Measurements from ENCODE around the gene RITA1. TPM values are rescaled to one million over a fixed set of nuclear protein-coding genes. Genes with fewer than 3 reads are reported as not detected.

RITA1 gene
- total RNA-seq, 1 experiment from 2014 or later = 38.8 TPM

GRCh38 chr12:113214895-113215400, 29.4 kb downstream of the RITA1 start:
- peak; percentile 94 for DNase-seq (ENCODE audit: low read depth, low spot score)
- in situ Hi-C loops (cut with HindIII; ENCODE audit: low pct_unique_long_range_greater_than_20kb, low sequenced_read_pairs) = no loop called here

DNA sequence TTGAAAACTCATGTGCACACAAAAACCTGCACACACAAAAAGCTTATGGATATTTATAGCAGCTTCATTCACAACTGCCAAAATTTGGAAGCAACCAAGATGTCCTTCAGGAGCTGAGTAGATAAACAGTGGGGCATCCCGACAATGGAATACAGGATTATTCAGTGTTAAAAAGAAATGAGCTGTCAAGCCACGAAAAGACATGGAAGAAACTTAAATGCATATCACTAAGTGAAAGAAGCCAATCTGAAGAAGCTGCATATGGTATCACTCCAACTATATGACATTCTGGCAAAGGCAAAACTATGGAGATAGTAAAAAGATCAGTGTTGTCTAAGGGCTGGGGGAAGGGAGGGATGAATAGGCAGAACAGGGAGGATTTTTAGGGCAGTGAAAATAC, 30.5 kb downstream of the RITA1 start:
- no peak for DNase-seq (ENCODE audit: low read depth, low spot score)
- in situ Hi-C loops (cut with HindIII; ENCODE audit: low pct_unique_long_range_greater_than_20kb, low sequenced_read_pairs) = no loop called here

DNA sequence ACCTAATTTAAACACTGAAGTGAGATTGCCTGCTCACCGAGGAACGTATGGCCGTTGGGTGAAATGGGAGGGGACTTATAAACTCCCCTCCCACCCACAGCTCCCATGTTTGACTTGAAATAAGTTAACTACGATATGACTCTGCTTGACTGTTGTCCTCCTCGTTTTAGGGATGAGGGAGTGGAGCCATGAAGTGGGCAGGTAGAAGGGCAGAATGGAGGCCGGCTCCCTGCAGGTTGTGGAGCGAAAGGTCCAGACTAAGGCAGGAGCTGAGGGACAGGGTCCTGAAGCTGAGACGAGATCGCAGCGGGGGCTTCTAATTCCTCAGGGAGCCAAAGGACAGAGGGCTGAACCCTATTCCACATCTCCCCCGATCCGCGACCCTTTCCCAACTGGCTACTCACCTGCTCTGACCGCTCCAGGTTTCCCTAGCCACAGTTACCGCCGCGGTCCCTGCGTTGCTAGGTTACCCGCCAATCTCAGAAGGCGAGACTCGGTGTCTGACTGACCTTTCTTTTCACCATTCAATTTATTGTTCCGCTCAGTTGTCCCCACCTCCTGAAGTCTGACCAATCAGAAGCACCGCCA, 35.2 kb downstream of the RITA1 start:
- DNase-seq (ENCODE audit: low read depth, low spot score) = peak; percentile 41
- in situ Hi-C loops (cut with HindIII; ENCODE audit: low pct_unique_long_range_greater_than_20kb, low sequenced_read_pairs) = no loop called here

DNA sequence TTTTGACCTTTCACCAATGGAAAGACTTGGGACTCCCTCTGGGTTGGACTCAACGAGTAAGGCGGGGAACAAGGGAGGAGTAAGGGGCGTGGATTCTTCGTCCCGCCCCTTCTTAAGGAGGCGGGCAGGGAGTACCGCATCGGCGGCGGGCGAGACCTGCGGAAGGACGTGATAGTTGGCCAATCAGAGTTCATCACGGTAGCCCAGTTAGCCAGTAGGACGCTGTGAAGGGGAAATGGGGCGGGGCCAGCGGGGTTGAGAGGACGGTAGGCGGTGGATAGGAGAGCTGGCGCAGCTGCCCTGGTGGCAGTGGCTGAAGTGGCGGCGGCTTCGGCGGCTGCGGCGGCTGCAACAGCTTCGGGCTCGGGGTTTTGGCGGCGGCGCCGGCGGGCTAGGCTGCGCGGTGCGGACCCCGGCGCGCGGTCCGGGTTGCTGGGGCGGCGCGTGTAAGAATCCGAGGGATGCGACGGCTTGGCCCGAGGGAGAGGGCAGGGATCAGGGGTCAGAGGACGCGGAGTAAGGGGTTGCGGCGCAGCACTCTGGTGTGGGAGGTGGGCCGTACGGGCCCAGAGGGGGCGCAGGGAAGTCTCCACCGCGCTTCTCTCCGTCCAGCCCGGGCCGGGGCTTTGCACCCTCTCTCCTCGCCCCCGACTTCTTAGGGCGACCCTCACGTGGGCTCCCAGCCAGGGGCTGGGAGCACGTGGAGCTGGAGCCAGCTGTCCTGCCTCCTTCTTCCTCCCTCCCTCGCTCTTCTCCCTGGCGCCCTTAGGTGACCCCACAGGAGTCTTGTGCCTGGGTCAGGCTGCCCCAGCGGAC, 35.9 kb downstream of the RITA1 start, which contains the start of gene TPCN1:
TSS of gene TPCN1 (plus strand) at position 284 of the 816 bp plus-strand sequence. CDS start 5,389 bp downstream, outside the sequence.
- DNase-seq (ENCODE audit: low read depth, low spot score) = peak; percentile 100
- in situ Hi-C loops (cut with HindIII; ENCODE audit: low pct_unique_long_range_greater_than_20kb, low sequenced_read_pairs) = no loop called here

DNA sequence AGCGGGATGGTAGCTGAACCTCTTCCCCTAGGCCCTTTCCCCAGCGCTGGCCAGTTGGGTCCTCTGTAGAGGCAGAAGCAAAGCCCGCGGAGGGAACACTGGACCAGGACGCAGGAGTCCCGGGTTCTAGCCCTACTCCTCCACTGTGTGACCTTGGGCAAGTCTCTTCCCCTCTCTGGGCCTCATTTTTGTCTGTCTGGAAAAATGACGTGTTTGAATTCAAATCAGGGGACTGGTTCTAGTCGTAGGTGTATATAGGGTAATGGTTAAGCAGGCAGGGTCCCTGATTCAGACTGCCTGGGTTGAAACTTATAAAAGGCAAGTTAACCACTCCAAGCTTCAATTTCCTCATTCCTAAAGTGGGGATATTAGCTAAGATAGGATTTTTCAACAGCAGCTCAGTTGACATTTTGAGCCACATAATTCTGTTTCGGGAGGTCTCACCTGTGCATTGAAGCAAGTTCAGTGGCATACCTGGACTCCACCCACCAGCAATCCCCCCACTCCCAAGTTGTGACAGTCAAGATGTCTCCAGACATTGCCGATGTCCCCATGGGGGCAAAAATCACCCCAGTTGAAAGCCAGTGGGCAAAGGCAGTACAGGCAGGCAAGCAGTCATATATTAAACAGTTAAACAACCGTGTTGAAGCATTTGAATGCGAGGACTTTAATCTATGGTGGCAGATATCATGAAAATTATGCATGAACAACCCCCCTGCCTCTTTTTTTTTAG, 36.6 kb downstream of the RITA1 start:
- DNase-seq (ENCODE audit: low read depth, low spot score) = no peak
- in situ Hi-C loops (cut with HindIII; ENCODE audit: low pct_unique_long_range_greater_than_20kb, low sequenced_read_pairs) = no loop called here

- DNase-seq (ENCODE audit: low read depth, low spot score) = peak; percentile 89
- in situ Hi-C loops (cut with HindIII; ENCODE audit: low pct_unique_long_range_greater_than_20kb, low sequenced_read_pairs) = no loop called here
Measured at GRCh38 chr12:113222730-113223531, 37.4 kb downstream of the RITA1 start.

- no peak for DNase-seq (ENCODE audit: low read depth, low spot score)
Measured at GRCh38 chr12:113224955-113225354, 39.4 kb downstream of the RITA1 start.

GRCh38 chr12:113226696-113227568, 41.4 kb downstream of the RITA1 start:
- in situ Hi-C loops (cut with HindIII; ENCODE audit: low pct_unique_long_range_greater_than_20kb, low sequenced_read_pairs) = no loop called here
- no peak for DNase-seq (ENCODE audit: low read depth, low spot score)

More at GRCh38 chr12:113224955-113225354, 39.4 kb downstream of the RITA1 start:
- in situ Hi-C loops (cut with HindIII; ENCODE audit: low pct_unique_long_range_greater_than_20kb, low sequenced_read_pairs) = no loop called here

DNA sequence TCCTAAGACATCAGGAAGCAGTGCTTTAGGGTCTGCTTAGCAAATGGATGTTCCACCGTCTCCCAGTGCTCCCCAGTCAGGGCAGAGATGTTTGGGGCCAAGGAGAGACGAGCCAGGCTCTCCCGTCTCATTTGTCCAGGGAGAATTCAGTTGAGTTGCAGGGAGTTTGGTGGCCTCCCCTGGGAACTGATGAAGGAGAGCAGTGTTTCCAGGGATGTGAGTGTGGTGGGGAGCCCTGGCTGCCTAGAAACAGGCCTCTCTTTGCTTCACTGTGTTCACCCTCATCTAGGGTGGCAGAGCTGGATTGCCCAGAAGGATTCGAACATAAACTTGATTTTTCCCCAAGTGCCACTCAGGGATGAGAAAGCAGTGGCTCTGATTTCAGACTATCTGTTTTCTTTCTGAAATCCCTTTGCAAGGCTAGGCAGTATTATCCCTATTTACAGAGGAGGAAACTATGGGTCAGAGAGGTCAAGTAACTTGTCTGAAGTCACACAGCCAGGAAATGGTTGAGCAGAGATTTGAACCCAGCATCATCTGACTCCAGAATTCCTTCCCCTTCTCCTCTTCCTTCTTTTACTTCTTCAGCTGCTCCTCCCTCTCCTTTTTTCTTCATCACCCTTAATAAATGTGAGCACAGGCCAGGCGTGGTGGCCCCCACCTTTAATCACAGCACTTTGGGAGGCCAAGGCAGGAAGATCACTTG, 42.3 kb downstream of the RITA1 start:
- in situ Hi-C loops (cut with HindIII; ENCODE audit: low pct_unique_long_range_greater_than_20kb, low sequenced_read_pairs) = no loop called here
- no peak for DNase-seq (ENCODE audit: low read depth, low spot score)

DNA sequence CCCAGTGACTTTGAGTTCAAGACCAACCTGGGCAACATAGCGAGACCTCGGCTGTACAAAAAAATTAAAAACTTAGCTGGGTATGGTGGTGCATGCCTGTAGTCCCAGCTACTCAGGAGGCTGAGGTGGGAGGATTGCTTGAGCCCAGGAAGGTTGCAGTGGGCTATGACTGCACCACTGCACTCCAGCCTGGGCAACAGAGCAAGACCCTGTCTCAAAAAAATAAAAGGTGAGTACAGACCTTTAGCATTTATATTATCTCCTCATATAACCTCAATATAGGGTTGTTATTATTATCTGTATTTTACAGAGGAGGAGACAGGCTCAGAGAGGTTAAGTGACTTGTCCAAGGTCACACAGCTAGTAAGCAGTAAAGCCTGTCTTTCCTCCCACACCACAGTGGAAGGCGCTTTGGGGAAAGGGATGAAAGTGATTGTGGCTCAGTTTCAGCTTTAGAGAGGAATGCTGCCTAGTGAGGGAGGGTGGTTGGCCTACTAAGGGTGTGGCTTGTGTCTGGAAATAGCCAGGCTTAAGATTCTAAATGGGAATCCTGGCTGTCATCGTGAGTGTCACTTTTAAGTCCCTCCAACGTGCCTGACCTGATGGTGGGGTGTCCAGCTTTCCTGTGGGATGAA, 43.0 kb downstream of the RITA1 start:
- in situ Hi-C loops (cut with HindIII; ENCODE audit: low pct_unique_long_range_greater_than_20kb, low sequenced_read_pairs) = no loop called here
- DNase-seq (ENCODE audit: low read depth, low spot score) = no peak

DNA sequence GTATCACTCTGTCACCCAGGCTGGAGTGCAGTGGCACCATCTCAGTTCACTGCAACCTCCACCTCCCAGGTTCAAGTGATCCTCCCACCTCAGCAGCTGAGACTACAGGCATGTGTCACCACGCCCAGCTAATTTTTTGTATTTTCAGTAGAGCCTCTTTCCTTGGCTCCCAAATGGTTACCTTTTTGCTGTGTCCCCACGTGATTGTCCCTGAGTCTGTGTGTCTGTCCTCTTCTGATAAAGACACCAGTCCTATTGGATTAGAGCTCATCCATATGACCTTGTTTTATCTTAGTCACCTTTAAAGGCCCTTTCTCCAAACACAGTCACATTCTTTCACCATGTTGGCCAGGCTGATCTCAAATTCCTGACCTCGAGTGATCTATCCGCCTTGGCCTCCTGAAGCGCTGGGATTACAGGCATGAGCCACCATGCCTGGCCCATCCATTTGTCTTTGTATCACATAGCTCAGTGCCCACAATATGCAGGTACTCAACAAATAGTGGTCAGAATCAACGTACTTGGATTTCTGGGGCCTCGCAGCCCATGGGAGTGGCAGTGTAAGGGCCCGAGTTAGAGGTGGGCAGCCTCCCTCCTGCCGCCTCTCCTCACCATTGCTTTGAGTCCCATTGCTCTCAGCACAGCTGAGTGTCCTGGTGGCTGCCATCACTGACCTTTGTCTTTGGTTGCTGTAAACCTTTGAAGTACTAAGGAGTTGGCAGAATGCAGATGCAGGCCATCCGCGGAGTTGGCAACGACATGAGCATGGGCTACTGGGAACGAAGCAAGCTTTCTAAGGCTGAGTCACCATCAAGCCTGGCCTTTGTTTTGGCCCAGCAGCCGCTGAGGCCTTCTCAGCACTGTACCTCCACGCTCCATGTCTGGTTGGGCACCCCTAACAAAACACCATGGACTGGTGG, 45.1 kb downstream of the RITA1 start:
- in situ Hi-C loops (cut with HindIII; ENCODE audit: low pct_unique_long_range_greater_than_20kb, low sequenced_read_pairs) = no loop called here
- no peak for DNase-seq (ENCODE audit: low read depth, low spot score)

DNA sequence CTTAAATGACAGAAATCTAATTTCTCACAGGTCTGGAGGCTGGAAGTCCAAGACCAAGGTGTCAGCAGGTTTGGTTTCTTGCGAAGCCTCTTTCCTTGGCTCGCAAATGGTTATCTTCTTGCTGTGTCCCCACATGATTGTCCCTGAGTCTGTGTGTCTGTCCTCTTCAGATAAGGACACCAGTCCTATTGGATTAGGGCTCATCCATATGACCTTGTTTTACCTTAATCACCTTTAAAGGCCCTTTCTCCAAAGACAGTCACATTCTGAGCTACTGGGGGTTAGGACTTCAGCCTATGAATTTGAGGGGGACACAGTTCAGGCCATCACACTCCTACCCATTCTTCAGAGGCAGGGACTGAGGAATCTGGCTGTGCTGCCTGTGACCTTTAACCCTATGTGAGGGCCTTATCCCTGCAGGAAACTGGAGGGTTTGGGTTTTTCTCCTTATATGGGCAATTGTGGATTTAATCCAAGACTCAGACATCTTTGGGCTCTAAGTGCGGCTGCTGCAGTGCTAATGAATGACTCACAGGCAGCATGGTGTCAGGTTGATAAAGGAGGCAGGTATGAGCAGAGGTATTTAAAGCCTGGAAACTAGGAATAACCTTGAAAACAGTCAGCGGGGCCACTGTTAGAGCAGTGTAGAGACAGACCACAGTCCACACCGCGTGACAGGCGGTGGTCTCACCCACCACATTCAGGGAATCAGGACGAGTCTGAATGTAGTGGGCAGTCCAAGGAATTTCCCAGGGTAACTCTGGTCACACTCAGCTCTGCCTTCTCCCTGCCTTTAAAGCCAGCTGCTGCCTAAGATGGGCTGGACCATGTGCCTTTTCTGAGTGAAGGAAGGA, 45.9 kb downstream of the RITA1 start:
- in situ Hi-C loops (cut with HindIII; ENCODE audit: low pct_unique_long_range_greater_than_20kb, low sequenced_read_pairs) = no loop called here
- no peak for DNase-seq (ENCODE audit: low read depth, low spot score)

DNA sequence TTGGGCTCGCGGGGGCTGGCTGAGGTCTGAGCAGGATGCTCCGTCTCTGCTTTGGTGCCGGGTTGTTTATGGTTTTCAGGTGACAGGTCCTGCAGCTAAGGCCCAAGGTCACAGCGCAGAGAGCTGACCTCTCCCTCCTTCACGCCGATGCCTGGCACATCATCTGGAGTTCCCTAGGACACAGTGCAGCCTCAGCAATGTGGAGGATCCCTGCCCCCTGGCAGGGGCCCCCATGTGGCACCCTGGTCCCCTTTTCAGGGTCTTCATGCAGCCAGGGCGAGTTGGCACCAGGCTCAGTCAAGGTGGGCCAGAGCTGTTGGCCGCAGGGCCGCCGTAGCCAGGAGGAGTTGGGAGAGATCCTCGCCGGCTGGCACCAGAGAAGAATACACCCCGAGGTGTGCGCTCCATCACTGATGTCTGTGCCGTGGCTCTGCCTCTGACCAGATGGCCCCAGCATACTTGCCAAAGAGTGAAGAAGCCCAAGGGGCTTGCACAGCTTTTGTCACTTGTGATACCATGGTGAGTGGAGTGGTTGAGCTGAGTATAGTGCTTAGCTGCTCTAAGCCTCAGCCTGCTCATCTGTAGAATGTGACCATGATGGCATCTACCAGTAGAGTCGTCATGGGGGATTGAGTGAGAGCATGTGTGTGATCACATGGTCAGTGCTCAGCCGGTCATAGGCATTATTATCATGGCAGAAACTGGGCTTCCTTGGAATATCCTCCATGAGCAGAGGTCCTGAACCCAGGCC, 46.7 kb downstream of the RITA1 start:
- DNase-seq (ENCODE audit: low read depth, low spot score) = no peak
- in situ Hi-C loops (cut with HindIII; ENCODE audit: low pct_unique_long_range_greater_than_20kb, low sequenced_read_pairs) = no loop called here
